Measurements from ENCODE around the gene ELL.
"Not testable (repeated sequence)": the region's sequence is repeated elsewhere in the genome, so short reads cannot be mapped to it uniquely, and the experiment has no call there.

ELL gene

DNA sequence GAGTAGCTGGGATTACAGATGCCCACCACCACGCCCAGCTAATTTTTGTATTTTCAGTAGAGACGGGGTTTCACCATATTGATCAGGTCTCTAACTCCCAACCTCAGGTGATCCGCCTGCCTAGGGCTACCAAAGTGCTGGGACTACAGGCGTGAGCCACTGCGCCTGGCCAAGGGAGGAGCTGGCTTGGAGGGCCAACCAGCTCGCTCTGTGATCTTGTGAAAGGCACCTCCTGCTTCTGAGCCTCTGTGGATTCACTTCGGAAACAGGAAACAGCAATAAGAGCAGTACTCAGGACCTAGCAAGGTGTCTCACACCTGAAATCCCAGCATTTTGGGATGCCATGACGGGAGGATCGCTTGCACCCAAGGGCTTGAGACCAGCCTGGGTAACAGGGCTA lies 2.0 kb upstream of the ELL start:
- Histone ChIP-seq H3K4me2 (ENCODE audit: low read length) (no peak overlapping the region), H2AFZ (ENCODE audit: low read depth, low read length) (no peak overlapping the region), H3K27ac (ENCODE audit: low read length) (no peak overlapping the region), H3K4me3 (ENCODE audit: low read length) (no peak overlapping the region), H3K79me2 (ENCODE audit: low read length) (peaks cover 30% of the 10 kb centered on the region), H4K20me1 (ENCODE audit: insufficient read depth, low read length) (peaks cover 13% of the 10 kb centered on the region), H3K36me3 (replicated peaks; ENCODE audit: low read depth, low read length) (peaks cover 6% of the 10 kb centered on the region), H3K9ac (ENCODE audit: low read length) (no peak overlapping the region), H3K4me1 (ENCODE audit: low read length) (peaks cover 26% of the 10 kb centered on the region), H3K27me3 (ENCODE audit: low read depth, low read length) (no peaks in the 10 kb centered on the region), H3K9me3 (ENCODE audit: insufficient read depth, low read length) (no peaks in the 10 kb centered on the region)
- TF ChIP-seq, protein P1, sequence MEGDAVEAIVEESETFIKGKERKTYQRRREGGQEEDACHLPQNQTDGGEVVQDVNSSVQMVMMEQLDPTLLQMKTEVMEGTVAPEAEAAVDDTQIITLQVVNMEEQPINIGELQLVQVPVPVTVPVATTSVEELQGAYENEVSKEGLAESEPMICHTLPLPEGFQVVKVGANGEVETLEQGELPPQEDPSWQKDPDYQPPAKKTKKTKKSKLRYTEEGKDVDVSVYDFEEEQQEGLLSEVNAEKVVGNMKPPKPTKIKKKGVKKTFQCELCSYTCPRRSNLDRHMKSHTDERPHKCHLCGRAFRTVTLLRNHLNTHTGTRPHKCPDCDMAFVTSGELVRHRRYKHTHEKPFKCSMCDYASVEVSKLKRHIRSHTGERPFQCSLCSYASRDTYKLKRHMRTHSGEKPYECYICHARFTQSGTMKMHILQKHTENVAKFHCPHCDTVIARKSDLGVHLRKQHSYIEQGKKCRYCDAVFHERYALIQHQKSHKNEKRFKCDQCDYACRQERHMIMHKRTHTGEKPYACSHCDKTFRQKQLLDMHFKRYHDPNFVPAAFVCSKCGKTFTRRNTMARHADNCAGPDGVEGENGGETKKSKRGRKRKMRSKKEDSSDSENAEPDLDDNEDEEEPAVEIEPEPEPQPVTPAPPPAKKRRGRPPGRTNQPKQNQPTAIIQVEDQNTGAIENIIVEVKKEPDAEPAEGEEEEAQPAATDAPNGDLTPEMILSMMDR (IDR thresholded peaks at IDR 0.05; ENCODE audit: low read depth, low read length): no peak
- TF ChIP-seq EZH2phosphoT487 (IDR thresholded peaks at IDR 0.05; ENCODE audit: low read depth): no peak

DNA sequence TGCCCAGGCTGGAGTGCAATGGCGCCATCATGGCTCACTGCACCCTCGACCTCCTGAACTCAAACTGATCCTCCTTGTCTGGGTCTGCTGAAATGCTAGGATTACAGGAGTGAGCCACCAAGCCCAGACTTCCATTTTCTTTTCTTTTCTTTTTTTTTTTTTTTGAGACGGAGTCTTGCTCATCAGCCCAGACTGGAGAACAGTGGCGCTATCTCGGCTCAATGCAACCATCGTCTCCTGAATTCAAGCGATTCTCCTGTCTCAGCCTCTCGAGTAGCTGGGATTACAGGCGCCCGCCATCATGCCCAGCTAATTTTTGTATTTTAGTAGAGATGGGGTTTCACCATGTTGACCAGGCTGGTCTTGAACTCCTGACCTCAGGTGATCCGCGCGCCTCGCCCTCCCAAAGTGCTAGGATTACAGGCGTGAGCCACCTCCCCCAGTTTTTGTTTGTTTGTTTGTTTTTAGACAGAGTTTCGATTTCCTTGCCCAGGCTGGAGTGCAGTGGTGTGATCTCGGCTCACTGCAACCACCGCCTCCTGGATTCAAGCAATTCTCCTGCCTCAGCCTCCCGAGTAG lies 1.1 kb upstream of the ELL start:
- Histone ChIP-seq H3K79me2 (ENCODE audit: low read length) (peaks cover 39% of the 10 kb centered on the region), H2AFZ (ENCODE audit: low read depth, low read length) (peak overlapping the region; percentile 33; the same call in 1 of the 2 replicates), H3K4me1 (ENCODE audit: low read length) (peaks cover 26% of the 10 kb centered on the region), H4K20me1 (ENCODE audit: insufficient read depth, low read length) (peaks cover 22% of the 10 kb centered on the region), H3K9ac (ENCODE audit: low read length) (peak overlapping the region; percentile 45; the same call in 1 of the 2 replicates), H3K4me3 (ENCODE audit: low read length) (peak overlapping the region; percentile 69), H3K27ac (ENCODE audit: low read length) (peak overlapping the region; percentile 6; the same call in 1 of the 2 replicates), H3K4me2 (ENCODE audit: low read length) (peak overlapping the region; percentile 67)
- H3K27me3 ChIP-seq (ENCODE audit: low read depth, low read length); H3K36me3 ChIP-seq (replicated peaks; ENCODE audit: low read depth, low read length); H3K9me3 ChIP-seq (ENCODE audit: insufficient read depth, low read length): not testable (repeated sequence)

DNA sequence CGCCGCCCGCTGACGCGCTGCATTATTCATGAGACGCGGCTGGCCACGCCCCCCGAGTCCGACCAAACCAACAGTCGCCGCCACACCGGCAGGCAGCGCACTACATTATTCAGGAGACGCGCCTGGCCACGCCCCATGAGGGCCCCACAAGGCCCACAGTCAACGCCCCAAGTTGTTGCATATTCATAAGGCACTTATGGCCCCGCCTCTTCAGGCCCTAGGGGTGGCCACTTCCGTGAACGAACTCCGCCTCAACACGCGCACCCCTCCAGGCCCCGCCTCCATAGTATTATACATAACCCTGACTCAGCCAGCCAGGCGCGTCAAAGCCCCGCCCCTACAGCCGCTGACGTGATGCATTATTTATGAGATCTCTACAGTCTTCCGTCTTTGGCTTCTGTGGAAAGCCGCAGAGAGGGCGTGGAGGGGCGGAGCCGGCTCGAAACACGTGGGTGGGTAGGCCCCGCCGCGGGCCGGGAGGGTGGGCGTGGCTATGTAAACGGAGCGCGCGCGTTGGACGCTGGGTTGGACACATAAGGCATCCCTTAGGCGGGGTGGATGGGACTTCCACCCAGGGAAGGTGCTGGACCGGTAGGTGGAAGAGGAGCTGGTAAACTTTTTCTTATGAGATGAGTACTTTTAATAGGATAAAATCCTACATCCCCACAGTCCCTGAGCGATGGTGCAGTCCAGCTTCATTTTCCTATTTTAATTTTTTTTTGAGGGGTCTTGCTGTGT lies 423 bp upstream of the ELL start:
- Histone ChIP-seq H4K20me1 (ENCODE audit: insufficient read depth, low read length) (peaks cover 29% of the 10 kb centered on the region), H3K4me1 (ENCODE audit: low read length) (peaks cover 26% of the 10 kb centered on the region), H3K27me3 (ENCODE audit: low read depth, low read length) (no peaks in the 10 kb centered on the region), H3K4me3 (ENCODE audit: low read length) (peak overlapping the region; percentile 85), H2AFZ (ENCODE audit: low read depth, low read length) (peak overlapping the region; percentile 33; the same call in 1 of the 2 replicates), H3K4me2 (ENCODE audit: low read length) (peak overlapping the region; percentile 67), H3K9me3 (ENCODE audit: insufficient read depth, low read length) (no peaks in the 10 kb centered on the region), H3K36me3 (replicated peaks; ENCODE audit: low read depth, low read length) (peaks cover 6% of the 10 kb centered on the region), H3K79me2 (ENCODE audit: low read length) (peaks cover 45% of the 10 kb centered on the region), H3K9ac (ENCODE audit: low read length) (peak overlapping the region; percentile 45; the same call in 1 of the 2 replicates), H3K27ac (ENCODE audit: low read length) (peak overlapping the region; percentile 6; the same call in 1 of the 2 replicates)
- TF ChIP-seq, protein P1 (IDR thresholded peaks at IDR 0.05; ENCODE audit: low read depth, low read length): no peak
- TF ChIP-seq EZH2phosphoT487 (IDR thresholded peaks at IDR 0.05; ENCODE audit: low read depth): no peak

DNA sequence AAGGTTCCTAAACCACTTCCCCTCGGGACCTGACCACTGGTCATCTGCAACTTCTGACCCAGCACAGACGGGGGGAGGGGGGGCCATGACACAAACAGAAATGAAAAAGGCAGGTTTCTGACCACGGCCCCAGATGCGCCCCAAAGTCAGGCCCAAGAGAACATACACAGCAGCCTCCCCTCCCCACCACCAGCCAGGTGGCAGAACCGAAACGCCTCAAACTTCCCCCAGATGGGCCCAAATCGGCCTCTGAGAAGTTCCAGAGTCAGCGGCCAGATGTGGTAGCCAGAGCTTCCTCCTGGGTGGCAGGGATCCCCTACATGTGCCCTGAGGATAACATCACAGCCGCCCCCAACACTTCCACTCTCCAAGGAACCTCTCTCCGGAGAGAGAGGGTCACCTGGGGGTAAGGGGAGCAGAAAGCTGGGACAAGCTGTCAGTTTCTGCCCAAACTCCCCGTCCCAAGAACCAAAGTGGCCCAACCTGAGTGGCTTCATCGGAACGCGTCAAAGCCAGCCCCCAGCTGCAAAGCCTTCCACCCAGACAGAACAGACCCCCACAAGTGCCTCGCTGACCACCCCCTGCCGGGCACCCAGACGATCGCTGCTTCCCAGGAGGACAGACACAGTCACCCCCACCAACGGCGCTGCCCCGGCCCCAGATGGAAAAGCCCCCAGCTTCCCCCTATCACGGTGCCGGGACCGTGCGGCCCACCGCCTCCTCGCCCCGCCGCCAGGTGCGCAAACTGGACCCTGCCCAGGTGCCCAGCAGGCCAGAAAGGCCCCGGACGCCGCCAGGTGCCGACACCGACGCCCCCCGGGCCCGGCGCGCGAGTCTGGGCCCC lies 800 bp downstream of the ELL start:
- Histone ChIP-seq H3K9me3 (ENCODE audit: insufficient read depth, low read length) (no peaks in the 10 kb centered on the region), H2AFZ (ENCODE audit: low read depth, low read length) (no peak overlapping the region), H3K9ac (ENCODE audit: low read length) (peak overlapping the region; percentile 91), H3K27ac (ENCODE audit: low read length) (peak overlapping the region; percentile 82), H3K27me3 (ENCODE audit: low read depth, low read length) (no peaks in the 10 kb centered on the region), H3K4me1 (ENCODE audit: low read length) (peaks cover 26% of the 10 kb centered on the region), H3K79me2 (ENCODE audit: low read length) (peaks cover 58% of the 10 kb centered on the region), H3K36me3 (replicated peaks; ENCODE audit: low read depth, low read length) (peaks cover 6% of the 10 kb centered on the region), H3K4me2 (ENCODE audit: low read length) (peak overlapping the region; percentile 83), H4K20me1 (ENCODE audit: insufficient read depth, low read length) (peaks cover 41% of the 10 kb centered on the region), H3K4me3 (ENCODE audit: low read length) (peak overlapping the region; percentile 85)
- TF ChIP-seq, protein P1 (IDR thresholded peaks at IDR 0.05; ENCODE audit: low read depth, low read length): no peak; the same call in 1 of the 2 replicates
- no peak for TF ChIP-seq EZH2phosphoT487 (IDR thresholded peaks at IDR 0.05; ENCODE audit: low read depth)
